Neural cell (in vitro differentiated cells): ENCODE measurements around the gene ARHGAP10.

ENCODE experiments used
- CTCF ChIP-seq: fragments of 450-650 bp; IDR thresholded peaks from 2 replicates; pipeline ENCODE4 v1.5.1; 2014; ENCODE audit warnings: antibody characterized with exemption, mild to moderate bottlenecking, moderate library complexity; ENCODE audit not compliant: poor library complexity, severe bottlenecking
- EZH2 ChIP-seq: fragments of 200-600, 300-800 bp; shearing (Covaris generic), sonication (generic); IDR thresholded peaks from 2 replicates; pipeline ENCODE4 v1.6.1; 2014; ENCODE audit warnings: antibody characterized with exemption, low read length, borderline replicate concordance, mild to moderate bottlenecking; ENCODE audit not compliant: insufficient read depth, poor library complexity, severe bottlenecking
- SMC3 ChIP-seq: fragments of 450-650 bp; conservative IDR thresholded peaks from 2 replicates; pipeline ENCODE4 v1.6.1; 2014; ENCODE audit warnings: antibody characterized with exemption, mild to moderate bottlenecking, moderate library complexity; ENCODE audit not compliant: poor library complexity

- TF ChIP-seq SMC3 (no peak), CTCF (no peak), EZH2 (no peak)
Observed at GRCh38 chr4:147787204-147787603, 55.3 kb downstream of the ARHGAP10 start.
